A673 (cell line): ENCODE measurements around the gene DEFB112.

Experiments used
- EZH2 ChIP-seq: fragments of 200-600 bp; sonication (generic); IDR thresholded peaks from 2 replicates; pipeline ENCODE4 v1.6.1; 2017; ENCODE audit warnings: borderline replicate concordance, low read depth, mild to moderate bottlenecking, mixed read lengths, antibody characterized with exemption, low read length; ENCODE audit not compliant: poor library complexity, severe bottlenecking
- TF ChIP-seq, protein P1 (sequence below): fragments of 300-800, 200-600 bp; sonication (generic); conservative IDR thresholded peaks from 2 replicates; pipeline ENCODE4 v1.5.1; 2017; ENCODE audit warnings: low read depth, mild to moderate bottlenecking, antibody characterized with exemption, low read length, moderate library complexity, mixed read lengths

DNA sequence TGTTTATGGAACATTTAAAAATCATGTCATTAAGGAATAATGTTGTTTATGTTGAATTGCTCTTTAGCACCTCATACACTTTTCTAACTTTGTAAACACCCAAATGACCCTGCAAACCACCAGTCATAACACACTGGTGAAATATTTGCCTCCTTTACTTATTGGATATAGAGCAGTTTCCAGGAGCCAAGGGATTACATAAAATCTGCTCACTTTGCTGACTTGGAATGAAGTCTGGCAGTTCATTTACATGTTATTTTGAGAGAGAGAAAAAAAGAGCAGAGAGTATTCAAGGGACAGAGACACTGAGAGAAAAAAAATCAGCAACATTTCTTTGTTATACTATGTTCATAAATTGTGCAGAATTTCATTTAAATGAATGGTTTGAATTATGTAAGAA, 46.6 kb upstream of the DEFB112 start:
- TF ChIP-seq, protein P1, sequence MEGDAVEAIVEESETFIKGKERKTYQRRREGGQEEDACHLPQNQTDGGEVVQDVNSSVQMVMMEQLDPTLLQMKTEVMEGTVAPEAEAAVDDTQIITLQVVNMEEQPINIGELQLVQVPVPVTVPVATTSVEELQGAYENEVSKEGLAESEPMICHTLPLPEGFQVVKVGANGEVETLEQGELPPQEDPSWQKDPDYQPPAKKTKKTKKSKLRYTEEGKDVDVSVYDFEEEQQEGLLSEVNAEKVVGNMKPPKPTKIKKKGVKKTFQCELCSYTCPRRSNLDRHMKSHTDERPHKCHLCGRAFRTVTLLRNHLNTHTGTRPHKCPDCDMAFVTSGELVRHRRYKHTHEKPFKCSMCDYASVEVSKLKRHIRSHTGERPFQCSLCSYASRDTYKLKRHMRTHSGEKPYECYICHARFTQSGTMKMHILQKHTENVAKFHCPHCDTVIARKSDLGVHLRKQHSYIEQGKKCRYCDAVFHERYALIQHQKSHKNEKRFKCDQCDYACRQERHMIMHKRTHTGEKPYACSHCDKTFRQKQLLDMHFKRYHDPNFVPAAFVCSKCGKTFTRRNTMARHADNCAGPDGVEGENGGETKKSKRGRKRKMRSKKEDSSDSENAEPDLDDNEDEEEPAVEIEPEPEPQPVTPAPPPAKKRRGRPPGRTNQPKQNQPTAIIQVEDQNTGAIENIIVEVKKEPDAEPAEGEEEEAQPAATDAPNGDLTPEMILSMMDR: no peak
- no peak for TF ChIP-seq EZH2
